ENCODE data around the gene HOXA13. TPM values are rescaled to one million over a fixed set of nuclear protein-coding genes. Genes with fewer than 3 reads are reported as not detected.

The HOXA13 gene
- total RNA-seq, 1 experiment from 2014 or later: 3.4 TPM

DNA sequence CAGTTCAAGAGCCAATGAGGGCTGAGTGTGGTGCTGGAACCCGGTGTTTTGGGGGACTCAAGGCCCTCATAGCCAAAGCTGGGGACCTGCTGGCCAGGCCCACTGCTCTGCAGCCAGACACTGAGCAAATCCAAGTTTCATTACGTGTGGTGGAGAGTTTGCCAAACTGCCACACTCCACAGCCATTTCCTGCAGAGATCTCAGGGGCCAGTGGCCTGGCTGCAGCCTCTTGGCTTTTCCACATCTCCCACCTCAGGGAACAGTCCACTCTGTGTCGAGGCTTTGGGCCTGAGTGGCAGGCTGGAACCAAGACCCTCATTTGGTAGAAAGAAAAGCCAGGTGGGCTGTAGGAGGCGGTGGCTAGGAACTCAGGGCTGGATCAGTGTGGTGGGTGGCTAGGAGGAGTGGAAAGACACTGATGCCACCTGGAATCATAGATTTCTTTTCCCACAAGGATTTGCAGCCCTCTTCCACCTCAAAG lies 18.1 kb downstream of the HOXA13 start:
- no peak for DNase-seq (ENCODE audit: low read depth)

DNA sequence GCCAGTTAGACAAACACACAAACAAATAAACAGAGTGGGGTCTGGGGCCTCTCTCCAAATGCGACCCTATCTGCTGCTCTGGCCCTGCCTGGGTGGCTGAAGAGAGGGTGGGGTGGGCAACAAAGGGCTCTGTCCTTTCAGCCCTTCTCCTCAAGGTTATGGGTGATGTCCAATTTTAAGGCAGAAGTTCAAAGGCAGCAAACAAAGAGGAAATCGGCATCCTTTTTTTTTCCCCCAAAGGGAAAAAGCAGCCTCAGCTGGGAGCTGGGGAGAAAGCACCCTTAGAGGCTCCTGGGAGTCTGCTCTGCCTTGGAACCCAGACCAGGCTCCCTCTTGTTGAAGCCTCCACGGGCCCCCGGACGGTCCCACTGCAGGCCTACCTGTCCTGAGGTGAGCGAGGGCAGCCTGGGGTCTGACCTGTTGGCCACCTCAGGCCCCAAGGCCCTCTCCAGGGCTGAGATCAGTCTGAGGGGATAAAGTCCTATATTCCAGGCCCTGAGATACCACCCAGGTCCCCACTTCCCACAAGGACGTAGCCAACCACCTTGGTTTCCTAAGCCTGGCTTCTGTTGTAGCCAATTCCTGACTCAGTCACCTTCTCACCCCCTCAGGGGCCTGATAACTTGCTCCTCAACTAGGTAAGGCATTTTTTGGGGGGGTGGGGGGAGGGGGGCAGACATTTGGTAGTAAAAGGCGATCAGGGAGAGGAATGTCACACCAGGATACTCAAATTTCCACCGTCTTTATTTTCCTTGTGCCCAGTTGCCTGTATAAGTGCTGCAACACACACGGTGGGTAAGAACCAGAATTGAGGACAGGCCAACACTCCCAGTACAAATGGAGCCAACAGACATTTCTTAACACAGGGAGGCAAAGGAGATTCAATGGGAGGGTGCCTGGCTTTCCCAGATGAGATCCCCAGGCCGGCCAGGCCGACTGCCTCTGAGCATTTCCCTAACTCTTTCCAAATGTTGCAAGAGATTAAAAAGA lies 19.2 kb downstream of the HOXA13 start:
- no peak for DNase-seq (ENCODE audit: low read depth)

DNA sequence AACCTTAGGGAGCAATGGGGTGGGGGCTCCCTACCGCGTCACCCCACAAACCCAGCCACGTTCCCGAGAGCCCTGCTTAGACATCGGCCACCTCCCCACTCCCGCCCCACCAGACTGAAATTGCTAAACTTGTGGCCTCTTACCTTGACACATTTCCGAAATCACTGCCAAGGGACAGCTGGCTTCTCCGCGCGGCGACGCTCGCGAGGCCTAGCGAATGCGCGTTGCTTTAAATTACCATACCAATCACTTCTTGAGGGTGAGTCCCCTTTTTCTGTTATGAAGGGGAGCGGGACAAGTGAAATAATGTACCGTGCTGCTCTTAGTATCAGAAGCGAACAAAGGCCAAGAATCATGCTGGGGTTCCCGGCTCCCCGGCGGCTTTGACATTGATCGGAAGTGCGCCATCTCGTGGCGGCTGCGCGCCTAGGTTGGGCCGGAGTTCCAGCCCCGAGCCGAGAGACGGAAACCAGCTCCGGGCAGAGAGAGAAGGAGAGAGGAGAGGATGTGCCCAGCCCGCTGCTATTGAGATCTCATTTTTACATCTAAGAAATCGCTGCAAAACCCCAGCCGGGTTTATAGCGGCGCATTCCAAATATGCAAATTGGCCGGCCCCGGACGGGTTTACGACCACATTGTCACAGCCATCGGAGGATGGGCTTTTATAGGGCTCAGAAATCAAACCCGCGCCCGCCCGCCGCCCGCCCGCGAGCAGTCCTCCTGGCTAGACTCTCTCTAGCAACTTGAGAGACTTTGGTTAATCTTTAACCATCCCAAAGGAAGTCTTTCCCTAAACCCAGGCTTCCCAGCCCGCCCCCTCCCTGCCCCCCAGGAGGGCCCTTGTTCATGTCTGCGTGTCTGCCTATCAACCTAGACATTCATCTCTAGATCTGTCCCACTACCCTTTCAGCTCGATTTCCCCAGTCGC lies 20.1 kb downstream of the HOXA13 start:
- peak; percentile 74 for DNase-seq (ENCODE audit: low read depth)

DNA sequence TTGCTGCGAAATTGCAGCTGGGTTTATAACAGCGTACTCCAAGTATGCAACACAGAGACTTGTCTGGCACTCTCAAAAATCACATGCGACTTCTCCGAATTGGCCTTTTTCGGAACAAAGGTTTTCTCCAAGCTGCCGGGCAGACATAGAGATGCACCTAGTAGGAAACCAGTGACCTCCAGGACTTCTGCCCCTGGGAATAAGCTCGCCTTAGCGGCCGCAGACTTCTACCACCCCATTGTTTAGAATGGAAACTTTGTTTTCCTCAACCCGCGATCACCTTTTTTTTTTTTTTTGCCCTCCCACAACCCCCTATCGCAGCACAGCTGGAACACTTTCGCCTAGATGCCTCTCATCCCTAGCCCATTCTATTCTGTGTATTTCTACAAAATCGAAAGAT lies 20.9 kb downstream of the HOXA13 start:
- DNase-seq (ENCODE audit: low read depth): no peak

DNA sequence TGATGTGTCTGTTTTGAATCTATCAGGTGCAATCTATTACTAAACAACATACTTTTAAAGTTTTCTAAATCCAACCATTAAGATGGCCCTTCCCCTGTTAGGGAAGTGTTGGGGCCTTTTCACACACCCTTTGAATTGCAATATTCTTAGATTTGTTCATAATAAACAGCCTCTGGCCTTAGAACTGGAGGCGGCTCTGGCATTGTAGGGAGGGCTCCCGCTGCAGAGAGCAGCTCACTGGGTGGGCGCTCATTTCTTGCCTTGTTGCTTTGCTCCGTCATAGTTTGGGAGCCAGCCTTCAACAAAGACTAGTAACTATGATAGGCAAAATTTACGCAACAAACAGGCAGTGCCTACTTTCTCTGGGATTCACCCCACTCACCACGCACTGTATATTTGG lies 21.5 kb downstream of the HOXA13 start:
- no peak for DNase-seq (ENCODE audit: low read depth)

DNA sequence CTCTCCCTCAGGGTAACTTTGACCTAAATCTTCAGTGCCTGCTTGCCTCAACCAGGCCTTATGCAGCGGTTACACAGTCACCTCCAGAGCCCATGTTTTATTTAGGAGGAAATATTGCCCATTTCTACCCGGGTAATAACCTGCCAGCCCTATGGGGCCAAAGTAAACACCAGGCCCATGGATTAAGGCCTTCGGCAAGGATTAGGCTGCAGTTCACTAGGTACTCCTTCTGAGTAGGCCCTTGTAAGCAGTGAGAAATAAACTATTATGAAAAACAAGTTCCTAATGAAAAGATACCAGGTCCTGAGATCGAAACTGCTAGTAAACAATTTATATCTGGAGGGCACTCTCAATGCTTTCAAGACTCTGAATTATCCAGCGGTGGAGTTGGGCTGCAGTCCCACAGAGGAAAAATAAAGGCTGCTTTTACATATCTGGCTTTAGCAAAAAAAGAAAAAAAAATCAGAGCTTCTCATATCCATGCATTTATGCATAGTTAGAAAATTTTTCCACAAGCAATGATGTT lies 22.0 kb downstream of the HOXA13 start:
- DNase-seq (ENCODE audit: low read depth): no peak

DNA sequence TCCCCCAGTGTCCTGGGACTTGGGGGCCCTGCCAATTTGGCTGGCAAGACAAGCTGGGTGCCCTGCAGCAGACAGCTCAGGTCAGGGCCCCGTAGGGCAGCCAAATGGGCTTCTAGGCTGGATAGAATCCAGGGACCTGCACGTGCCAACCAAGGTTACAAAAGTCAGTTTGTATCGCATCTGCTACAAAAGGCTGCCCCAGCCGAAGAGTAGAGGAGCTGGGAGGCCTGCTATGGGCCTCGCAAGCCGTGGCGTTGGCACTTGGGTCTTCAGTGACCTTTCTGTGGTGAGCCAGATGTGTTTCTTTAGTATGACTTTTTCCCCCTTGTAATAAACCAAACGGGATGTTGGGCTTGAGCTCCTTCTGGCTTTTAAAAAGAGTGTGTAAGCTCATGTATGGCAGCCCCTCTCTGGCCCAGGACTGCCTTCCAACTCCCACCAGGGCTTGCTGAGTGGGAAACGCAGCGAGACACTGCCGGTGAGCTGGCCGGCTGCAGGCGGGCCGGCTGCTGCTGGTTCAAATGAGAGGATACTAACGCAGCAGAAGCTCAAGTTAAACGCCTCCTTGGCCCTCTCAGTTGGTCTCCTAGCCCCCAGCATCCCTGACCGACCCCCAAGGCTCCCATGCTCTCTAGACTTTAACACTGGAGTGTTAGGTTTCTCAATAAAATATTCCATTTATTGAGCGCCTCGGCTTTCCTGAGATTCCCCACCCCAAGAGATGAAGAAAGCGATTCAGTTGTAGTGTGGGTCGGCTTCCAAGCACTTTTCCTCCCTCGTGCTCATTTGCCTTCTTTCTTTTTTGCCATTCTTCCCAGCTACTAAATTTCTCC lies 22.7 kb downstream of the HOXA13 start:
- no peak for DNase-seq (ENCODE audit: low read depth)

DNA sequence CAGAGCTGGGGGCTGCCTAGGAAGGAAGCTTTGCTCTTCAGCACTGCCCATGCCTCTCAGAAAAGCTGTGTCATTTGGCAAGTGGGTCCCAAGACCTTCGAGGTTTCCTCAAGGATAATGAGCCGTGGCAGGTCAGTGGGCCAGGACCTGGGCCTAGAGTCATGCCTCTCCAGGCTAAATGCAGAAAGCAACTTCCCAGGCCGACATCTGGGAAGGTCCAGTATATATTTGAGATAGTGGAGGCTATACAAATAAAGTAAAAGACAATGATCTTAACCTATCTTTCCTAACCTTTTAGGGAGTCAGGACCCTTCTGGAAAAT lies 23.4 kb downstream of the HOXA13 start:
- no peak for DNase-seq (ENCODE audit: low read depth)

DNA sequence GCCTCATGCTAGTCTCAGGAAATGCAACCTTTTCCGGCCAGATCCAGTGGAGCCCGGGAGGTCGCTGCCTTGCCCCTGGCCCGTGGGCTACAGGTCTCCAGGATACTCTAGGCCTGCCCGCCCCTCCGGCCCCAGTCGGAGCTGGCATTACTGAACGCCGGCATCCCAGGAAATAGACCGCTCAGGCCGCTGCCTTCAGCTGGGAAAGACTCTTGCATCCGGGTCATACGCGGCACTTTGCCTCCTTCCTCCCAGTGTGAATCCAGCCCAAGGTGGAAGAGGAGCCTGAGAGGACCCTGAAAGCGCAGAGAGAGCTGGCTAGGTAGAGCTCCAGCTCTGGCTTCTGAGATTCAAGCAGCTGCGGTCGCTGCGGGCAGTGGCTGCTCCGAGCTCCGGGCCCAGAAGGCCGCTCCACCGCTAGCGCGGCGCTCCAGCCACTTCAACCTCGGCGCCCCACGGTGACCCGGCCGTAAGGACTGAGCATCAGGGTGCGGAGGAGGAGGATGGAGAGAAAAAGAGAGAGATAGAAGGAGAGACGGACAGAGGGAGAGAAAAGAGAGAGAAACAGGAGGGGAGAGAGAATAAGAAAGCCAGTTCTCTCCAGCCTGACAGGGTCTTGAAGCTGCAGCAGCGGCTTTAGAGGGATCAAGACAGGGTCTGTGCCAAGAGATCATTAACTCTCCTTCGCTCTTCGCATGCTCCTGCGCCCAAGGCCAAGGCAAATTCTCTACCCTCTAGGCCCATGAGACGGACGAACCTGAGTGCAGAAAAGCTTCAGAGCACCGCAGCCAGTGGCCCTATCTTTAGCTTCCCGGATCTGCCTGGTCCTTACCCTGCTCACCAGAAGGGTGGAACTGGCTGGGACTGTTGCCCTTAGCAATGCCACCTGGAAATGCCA lies 24.0 kb downstream of the HOXA13 start:
- no peak for DNase-seq (ENCODE audit: low read depth)

DNA sequence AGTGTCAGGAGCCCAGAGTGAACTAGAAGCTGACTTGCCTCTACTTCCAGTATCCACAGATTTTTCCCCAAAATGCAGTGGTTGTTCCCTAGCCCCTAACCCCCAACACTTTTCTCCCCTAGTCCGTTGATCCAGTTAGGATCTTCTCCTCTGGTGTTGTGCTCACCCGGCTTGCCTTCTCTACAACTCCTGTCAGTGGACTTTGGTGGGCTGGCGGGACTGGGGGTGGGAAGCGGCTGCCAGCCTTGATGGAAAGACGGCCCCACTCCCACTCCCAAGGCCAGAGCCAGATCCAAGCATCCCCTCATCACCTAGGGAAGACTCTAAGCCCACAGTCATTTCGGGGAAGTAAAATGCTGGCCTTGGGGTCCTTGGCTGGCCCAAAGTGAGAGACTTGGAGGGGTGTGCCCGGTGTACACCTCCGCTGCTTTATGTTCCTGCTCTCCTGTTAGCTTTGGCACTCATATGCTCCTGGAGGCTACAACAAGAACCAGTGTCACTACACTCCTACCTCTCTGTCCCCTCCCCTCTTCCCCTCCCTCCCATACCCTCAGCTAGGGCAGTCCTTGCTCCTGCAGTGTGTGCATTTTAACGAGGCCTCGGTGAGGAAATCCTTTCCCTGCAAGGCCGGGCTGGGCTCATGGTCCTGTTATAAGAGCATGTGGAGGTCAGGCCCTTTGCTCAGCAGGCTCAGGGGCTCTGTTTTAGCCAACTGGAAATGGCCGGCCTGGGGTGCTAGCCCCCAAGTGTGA lies 24.8 kb downstream of the HOXA13 start:
- no peak for DNase-seq (ENCODE audit: low read depth)

DNA sequence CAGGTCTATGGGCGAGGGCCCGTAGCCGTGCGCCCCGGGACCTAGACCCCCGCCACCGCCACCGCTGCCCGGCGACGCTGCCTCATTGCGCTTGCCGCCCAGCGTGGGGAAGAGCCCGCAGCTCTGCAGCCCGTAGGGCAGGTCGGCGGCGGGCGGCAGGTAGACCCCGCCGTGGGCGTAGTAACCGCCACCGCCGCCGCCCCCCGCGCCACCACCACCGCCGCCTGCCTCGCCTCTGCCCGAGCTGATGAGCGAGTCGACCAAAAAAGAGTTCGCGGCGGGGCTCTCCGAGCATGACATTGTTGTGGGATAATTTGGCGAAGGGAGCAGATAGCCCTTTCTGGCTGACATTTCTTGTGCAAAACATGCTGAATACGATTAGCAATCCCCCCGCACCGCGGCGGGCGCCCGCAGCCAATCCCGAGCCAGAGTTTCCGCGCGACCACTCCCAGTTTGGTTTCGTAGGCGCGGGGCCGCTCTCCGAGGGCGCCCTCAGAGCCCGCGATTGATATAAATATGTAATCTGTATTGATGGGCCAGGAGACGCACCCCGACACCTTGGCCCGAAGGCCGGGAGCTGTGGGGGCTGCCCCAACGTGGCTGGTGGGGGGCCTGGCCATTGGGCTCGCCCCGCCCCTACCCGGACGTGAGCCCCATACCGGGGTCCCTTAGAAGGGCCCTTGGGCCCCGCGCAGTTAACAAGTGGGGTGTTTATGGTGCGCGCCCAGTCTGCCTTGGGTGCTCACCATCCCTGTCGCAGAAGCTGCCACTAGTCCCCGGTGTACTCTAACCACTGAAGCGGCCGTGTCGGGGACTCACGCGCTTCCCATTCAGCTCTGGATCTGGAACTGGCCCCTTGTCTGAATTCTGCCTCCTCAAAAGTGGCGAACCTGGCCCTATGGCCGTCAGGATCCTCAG lies 25.7 kb downstream of the HOXA13 start, which contains the start of gene HOXA10:
Gene HOXA10, minus strand, starts transcription at position 365 of the 918 bp plus-strand sequence. Its CDS starts 14 bp downstream, at position 351.
- no peak for DNase-seq (ENCODE audit: low read depth)

DNA sequence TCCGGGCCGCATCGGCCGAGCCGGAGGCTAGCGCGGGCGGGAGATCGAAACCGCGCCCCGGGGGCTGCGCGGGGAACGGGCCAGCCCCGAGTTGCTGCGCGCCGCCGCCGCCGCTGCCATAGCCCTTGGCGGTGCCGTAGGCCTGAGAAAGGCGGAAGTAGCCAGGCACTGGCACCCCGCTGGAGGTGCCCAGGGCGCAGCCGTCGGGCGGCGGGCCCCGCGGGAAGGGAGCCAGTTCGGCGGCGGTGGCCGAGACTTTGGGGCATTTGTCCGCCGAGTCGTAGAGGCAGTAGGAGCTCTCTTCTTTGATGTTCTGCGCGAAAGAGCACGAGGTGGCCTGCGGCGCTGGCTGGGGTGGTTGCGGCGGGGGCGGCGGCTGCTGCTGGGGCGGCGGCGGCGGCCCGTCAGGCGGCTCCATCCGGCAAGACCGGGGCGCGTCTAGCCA lies 26.4 kb downstream of the HOXA13 start:
- DNase-seq (ENCODE audit: low read depth): peak; percentile 65

DNA sequence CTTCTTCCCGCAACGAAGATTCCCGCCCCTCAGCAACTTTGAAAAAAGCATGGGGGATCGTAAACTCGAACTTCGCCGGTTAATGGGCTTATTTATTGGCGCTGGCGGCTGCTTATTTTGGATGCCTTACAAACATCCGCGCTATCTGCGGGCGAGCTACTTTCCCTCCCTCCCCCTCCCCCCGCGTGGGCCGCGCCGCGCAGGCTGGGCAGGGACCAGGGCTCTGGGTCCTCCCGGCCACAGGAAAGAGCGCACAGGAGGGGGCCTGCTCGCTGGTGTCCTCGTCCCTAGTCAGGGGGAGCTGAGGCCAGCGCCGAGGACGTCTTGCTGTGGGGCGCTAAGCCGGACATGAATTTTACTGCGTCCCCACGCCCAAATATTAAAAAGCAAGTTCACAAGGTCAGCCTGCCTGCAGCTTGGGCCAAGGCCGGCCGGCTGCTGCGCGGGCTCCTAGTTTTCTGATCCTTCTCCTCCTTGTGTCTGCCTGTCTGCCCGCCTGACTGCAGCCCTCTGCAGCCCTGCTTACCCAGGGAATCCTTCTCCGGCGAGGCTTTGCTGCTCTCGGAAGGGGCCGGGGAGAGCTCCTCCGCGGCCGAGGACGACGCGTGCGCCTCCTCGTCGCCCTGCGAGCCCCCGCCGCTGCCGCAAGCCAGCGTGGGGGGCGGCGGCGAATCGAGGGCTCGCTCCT lies 26.9 kb downstream of the HOXA13 start:
- DNase-seq (ENCODE audit: low read depth): peak; percentile 76

DNA sequence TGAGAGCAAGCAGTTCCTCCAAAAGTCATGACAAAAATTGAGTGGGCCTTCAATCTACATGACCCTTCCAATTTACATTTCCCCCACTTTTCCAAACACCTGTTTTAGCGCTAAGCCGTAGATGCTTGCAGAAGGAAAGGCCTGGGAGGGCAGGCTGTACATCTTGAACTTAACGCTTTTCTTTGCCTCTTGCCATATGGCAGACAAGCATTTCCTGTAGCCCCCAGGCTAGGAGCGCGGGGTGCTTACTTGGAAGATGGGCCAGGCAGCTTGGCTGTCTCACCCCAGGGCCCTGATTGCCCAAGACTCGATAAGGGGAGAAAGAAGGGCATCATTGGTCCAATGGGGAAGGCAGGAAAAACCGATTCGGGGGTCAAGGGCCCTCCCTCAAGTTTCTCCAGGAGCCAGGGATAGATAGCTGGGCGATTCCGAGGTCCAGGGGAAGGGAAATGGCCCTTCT lies 27.5 kb downstream of the HOXA13 start:
- peak; percentile 72 for DNase-seq (ENCODE audit: low read depth)

DNA sequence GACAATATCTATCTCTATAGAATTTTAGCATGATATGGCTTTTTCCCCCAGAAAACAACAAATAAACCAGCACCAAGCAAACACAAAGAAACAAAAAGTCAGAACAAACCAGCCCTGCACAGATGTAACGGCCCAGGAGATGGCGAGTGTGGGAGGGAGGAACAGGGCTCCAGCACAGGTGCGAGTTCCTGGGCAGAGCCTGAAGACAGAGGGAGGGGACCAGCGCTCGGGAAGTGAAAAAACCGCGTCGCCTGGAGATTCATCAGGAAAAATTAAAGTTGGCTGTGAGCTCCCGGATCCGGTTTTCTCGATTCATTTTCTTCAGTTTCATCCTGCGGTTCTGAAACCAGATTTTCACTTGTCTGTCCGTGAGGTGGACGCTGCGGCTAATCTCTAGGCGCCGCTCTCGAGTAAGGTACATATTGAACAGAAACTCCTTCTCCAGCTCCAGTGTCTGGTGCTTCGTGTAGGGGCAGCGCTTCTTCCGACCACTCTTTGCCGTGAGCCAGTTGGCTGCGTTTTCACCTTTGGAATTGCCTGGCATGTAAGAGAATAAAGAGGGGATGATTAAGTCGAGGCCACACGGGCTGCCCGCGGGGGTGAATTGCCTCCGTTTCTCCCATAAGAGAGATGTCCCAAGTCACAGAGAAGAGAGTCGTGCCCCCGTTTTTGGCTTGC lies 28.1 kb downstream of the HOXA13 start:
- DNase-seq (ENCODE audit: low read depth): peak; percentile 74

DNA sequence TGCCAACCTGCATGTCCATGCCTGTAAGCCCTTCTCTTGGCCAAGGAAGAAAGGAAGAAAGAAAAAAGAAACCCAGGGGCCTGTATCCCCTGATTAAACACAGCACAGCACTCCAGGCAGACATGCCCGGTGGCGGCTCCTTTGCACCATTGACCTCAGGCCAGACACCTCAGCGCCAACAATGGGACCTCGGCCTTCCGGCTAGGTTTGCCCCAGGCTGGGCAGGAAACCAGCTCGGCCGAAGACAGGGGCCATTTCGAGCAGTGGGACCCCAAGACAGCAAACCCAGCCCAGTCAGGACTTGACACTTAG lies 28.6 kb downstream of the HOXA13 start:
- peak; percentile 72 for DNase-seq (ENCODE audit: low read depth)

Measured in M059J (cell line).